DMS 273 treated with DMSO at 0.1 percent for 48 hours (cell line): Measurements from ENCODE around the gene TMEM272.
A peak's percentile ranks its signal among the peaks of the same experiment; 100 is the strongest.

Source experiments
- DNase-seq: peaks from one replicate; lab custom pipeline; 2025; lab: John Stamatoyannopoulos, UW

TMEM272 gene, protein sequence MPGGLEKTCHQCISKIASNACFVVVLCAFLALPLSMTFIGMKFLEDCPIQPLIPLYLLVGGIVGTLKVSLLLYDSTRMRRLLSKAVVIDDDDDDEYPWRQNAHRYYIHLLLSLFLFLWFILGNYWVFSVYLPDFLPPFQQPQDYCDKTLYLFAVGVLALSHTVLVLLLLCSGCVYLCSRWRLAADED

DNA sequence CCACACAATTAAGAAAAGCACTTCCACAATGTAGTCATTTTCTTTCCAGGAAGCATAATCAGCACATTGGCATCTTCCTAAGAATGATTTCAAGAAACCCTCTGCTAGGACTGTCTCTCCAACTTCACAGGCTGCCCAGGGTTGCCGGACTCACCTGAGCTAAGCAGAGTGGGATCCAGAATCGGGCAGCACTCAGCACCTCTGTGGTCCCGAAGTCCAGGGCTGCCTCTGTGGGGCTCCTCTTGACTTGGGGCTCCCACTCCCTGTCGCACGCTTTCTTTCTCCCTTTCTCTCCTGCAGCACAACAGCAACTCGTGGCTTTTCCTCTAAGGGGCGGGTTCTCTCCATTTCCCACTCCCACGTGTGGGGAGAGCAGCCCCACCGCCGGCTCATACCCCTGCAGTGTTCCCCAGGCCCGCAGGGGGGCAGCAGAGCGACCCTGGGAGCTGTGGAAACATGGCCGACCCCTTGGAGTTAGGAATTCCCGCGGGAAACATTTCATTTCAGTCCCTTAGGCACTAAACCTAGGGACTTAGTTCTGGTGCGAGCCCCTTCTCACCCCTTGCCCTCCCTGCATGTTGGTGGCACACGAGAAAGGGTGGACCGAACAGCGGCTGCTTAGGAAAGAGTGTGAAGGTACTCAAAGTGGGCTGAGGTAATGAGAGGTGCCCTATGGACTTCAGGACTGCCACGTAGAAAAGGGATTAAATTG is at the start of gene TMEM272:
TSS of gene TMEM272 (minus strand) at position 316 of the 712 bp plus-strand sequence. CDS start 6,647 bp downstream, outside the sequence.
- no peak for DNase-seq

DNA sequence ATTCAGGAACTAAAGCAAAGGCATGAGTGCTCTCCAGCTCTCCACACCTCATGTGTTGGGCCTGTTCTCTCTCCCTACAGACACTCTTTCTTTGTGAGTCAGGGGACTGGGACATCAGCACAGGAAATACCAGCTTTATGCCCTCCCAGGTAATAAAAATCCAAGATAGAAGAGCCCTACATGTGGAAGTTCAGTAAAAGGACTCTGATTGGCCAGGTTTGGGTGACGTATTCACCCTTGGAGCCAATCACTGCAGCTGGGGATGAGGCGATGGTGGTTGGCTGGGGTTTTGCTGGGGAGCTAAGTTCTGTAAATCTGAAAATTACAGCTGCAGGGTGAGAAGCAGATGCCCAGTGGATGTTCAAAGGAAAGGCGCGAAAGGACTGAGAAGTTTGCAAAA is 49.3 kb upstream of the TMEM272 start:
- DNase-seq = no peak

DNA sequence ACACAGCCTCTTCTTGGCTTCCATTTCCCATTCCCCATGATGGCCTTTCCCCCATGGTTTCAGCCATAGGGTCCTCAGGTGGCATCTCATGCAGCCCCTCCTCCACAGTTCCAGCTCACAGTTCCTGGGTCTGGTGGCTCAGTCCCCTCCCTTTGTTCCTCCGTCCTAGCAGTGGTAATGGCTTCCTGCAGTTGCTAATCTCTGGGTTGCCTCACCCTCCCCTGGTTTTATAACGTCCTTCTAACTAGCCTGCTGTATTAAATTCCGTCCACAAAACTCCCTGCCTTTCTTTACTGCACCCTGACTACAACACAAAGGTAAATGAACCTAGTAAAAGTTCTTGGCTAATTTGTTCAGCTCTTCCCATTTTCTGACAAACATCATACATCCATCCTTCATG is 47.7 kb upstream of the TMEM272 start:
- no peak for DNase-seq

DNA sequence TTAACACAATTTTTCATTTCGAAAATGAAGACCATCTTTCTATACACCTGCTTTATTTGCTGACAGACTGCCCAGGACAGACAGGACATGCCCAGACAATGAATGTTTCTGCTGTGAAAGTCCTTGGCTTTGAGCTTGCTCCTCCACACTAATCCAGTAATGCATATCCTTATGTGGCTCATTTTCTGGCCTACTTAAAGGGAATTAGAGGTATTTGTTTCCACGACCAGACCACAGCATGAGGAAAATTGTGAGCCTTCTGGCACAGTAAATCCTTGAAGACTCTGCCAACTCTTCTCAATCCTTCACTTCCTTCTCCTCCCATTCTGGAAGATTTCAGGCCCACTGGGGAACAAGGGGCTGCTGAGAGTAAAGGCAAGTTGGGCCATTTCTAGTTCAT is 42.5 kb upstream of the TMEM272 start:
- DNase-seq = no peak

DNA sequence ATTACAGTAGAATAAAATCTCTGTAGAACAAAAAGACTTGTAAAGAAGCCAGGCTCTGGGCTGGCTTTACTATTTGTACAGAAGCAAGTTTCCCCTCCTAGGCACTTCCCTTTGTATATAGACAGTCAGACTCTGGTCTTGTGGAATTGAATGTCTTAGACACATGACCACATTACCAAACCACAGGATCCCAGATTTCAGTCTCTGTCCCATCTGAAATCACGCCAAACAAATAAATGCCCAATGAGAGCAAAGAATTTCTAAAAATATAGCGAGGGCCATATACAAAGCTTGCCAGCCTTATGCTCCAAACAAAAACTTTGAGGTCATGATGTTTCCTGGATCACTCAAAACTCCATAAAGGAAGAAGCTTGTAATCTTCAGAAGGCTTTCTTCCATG is 40.7 kb upstream of the TMEM272 start:
- no peak for DNase-seq

DNA sequence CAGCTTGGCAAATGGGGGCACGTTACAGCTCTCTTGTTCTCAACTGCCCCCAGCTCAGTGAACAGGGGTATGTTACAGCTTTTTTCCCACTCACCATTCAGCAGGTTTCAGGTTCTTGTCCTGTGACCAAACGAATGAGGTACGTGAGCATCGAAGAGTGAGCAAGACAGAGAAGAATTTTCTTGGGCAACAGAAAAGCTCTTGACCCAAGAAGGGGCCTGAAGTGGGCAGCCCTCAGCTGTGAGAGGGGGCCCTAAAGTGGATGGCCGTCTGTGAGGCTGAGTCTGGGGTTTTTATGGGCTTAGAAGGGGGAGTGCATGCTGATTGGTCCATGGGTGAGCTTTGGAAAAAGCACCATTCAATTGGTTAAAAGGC is 38.2 kb upstream of the TMEM272 start:
- no peak for DNase-seq

DNA sequence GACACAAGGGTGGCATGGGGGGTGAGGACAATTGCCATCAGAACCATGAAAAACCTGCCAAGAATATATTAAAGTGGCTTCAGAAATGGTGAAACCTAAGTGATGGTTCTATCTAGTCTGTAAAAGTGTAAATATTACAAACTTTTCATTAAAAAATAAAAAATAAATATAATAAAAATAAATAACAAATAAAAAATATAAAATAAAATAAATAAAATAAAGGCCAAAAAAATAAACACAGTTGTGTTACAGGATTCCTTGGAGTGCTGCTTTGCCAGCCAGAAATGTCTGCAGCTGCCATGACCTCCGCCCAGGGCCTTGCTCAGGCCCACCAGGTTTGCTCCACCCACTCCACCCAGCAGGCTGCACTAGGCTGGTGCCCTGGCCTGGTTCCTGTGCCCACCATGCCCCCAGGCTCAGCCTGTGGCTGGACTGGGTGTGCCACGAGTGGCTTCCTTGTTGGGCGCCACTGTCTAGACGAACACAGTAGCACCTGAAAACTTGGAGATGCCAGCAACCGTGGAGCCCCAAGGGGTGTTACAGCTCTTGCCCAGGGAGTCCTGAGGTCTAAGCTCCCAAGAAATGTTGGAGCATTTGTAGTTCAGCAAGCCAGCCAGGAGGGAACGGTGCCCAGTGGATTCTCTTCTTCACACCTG is 37.7 kb upstream of the TMEM272 start:
- DNase-seq = no peak

DNA sequence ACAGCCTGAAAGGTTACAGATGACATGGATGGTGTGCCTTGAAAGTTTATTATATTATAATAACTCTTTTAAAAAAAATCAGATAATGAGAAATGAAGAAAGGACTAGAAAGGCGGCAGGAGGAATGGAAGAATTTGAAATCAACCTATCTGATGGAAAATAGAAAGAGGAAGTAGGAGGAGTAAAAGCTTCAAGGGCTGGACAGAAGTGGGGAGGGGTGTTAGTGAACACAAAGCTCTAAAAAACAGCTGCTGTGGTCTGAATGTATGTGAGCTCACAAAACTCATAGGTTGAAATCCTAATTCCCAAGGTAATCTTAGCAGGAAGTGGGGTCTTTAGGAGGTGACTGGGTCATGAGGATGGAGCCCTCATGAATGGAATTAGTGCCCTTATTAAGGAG is 36.3 kb upstream of the TMEM272 start:
- DNase-seq = no peak

DNA sequence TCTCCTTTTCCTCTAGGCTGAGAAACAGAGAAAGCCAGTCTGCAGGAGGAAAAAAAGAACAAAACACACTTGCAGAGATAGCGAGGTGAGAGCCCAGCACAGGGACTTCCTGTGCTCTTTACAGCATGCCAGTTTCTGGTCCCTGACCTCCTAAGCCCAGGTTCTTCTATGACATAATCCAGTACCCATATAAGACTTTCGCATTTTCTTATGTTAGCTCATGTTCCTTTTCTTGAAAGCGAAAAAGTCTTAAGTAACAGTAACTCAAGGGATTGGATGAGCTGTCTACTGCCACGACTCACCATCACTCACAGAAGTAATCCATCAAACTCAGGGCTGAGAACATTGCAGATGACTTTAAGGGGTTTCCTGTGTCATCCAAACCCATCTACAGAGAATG is 34.2 kb upstream of the TMEM272 start:
- no peak for DNase-seq

DNA sequence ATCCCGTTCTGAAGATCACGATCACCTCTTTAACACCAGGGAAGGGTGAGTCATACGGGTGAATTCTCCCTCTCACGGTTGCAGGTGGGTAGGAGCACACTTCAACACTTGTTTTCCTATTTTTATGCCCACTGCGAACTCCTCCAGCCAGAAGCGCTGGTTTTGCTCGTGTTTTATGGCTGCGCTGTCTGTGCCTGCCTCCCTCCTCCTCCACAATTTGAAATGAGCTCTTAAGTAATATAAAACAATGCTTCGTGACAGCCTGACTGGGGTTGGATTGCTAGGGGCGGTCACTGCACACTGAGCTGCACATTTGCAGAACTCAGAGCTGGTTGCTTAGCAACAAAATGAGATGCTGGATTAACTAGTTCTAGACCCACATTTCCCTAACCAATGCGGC is 29.7 kb upstream of the TMEM272 start:
- peak; percentile 2 for DNase-seq

DNA sequence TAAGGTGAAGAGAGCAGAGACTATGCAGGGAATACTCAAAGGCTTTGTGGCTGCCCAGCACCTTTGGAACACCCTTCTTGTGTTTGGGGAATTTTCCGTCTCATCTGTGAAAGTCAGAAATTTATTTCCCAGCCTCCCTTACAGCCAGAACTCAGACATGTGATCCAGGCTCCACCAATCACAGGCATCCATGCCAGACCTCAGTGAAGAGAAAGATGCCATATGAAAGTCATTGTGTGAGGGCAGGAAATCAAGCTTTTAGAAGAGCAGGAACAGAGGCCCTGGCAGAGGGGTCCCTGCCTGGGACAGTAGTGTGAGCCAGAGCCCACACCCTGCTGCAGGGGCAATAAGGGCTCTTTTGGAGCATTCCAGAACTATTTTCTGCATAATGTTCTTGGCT is 28.9 kb upstream of the TMEM272 start:
- no peak for DNase-seq

DNA sequence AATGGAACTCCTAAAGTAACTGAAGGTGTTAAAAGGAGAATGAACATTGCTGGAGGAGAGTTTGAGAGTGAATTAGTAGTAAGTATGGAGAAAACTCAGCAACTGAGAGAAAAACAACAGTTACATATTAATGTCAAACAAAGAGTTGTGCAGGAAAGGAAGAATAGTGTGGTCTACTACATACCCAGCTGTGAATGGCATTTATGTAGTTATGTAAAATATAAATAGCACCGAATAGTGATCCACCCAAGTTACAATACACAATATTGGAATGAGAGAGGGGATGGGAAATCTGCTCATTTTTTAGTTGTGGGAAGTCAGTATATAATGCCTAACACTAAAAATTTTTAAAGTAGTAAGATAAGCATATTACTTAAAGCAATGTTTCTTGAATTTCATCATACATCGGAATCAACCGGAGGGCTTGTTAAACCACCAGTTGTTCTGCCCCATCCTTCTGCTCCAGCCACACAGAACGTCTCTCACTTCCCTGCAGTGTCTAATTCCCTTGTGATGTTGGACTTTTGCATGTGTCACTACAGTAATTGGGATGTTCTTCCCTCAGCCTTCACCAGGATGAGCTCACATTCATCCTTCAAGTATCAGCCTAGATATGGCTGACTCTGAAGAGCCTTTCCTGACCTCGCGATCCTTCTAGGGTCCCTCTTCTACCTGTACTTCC is 28.3 kb upstream of the TMEM272 start:
- no peak for DNase-seq

DNA sequence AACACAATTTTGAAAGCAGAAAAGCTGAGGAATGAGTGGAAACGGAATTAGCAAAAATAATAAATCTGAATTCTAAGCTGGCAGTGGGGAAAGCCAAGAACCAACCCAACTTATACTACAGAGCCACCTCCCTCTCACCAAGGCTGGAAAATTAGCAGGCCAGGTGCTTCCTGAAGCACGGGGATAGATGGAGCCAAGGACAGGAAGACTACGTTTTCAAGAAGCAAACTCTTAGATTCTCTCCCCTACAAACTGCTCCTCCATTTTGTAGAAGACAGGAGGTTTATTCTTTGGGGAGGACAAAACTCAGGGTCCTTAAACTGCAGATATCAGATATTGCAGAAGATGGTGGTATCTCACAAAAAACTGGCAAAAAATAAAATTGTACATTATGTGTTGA is 25.6 kb upstream of the TMEM272 start:
- no peak for DNase-seq

DNA sequence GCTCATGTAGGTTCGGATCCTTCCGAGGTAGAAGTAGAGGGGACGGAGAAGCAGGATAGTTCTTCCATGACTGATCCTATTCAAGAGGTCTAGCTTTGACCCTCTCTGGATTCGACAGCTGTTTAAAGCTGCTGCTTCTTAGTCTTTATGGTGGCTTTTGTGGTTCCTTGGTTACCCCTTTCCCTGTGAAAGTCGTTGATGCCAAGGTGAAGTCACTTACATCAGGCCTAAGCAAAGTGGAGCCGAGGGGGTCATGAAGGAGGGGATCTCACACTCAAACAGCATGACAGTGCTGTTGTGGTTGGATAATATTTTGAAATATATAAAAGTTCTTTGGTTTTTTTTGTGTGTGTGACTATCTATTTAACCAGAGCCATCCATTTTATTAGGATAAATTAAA is 24.9 kb upstream of the TMEM272 start:
- DNase-seq = no peak

DNA sequence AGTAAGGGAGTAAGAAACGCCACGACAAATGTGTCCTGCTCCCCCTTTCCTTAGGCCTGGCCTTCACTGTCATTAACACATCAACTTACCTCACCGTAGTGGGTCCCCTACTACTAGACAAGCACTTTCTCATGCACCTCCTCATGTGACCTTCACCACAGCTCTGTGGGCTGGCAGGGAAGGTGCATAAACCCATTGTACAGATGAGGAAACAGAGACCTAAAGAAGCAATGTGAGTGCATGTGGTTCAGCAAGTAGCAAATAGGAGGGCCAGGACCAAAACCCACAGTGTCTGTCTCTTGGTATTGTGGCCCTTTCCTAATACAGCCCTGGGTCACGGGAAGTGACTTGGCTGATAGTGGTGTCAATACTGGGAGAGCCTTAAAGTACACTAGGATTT is 22.1 kb upstream of the TMEM272 start:
- no peak for DNase-seq

DNA sequence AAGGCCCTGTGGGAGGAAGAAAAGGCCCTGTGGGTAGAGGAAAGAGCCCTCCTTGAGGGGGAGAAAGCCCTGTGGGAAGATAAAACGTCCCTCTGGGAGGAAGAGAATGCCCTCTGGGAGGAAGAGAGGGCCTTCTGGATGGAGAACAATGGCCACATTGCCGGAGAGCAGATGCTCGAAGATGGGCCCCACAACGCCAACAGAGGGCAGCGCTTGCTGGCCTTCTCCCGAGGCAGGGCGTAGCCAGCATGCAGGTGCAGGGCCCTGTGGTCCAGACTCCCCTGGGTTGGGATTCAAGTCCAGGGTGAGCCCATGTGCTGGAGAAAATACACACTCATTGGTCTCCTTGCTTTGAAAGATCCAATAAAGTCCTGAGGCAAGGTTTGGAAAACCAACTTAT is 20.9 kb upstream of the TMEM272 start:
- no peak for DNase-seq

DNA sequence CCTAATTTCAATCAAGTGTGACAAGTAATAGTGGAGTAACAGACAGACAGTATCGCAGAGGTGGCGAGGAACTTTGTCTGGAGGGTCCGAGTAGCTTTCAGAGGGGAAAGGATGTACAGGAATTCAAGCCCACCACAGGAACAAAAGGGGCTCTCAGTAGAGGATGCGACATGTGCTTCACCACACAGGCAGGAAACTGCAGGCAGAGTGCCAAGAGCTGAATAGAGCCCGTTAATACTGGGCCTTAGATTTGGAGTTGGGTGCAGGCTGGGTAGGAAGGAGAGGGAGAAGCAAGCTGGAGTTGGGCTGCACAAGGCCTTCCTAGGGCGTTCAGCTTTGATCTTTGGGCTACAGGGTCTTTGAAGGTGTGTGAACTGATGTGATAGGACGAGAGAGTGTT is 18.0 kb upstream of the TMEM272 start:
- no peak for DNase-seq

DNA sequence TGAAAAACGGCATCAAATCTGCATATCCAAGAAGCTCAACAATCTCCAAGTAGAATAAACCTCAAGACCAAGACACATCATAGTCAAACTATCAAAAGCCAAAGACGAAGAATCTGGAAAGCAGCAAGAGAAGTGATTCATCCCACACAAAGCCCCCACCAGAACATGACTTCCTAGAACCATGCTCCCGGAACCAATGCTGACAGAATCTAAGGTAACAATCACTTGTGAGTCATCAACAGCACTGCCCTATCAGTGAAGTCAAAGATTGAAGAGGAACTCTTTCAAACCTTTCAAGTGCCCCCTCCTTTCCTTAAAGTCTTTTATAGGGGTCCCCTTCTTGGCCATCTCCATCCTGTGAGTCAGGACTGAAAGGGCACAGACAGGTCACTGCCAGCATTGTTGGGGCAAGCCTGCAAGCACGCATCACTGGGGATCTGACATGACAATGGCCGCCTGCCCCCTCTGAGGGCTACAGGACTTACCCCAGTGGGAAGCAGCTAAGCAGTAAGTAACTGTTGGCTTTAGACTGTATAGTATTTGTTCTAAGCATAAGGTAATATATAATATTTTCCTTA is 16.8 kb upstream of the TMEM272 start, which contains the start of gene CCDC70:
TSS of gene CCDC70 (plus strand) at position 247 of the 578 bp plus-strand sequence. CDS start 3,443 bp downstream, outside the sequence.
- no peak for DNase-seq

DNA sequence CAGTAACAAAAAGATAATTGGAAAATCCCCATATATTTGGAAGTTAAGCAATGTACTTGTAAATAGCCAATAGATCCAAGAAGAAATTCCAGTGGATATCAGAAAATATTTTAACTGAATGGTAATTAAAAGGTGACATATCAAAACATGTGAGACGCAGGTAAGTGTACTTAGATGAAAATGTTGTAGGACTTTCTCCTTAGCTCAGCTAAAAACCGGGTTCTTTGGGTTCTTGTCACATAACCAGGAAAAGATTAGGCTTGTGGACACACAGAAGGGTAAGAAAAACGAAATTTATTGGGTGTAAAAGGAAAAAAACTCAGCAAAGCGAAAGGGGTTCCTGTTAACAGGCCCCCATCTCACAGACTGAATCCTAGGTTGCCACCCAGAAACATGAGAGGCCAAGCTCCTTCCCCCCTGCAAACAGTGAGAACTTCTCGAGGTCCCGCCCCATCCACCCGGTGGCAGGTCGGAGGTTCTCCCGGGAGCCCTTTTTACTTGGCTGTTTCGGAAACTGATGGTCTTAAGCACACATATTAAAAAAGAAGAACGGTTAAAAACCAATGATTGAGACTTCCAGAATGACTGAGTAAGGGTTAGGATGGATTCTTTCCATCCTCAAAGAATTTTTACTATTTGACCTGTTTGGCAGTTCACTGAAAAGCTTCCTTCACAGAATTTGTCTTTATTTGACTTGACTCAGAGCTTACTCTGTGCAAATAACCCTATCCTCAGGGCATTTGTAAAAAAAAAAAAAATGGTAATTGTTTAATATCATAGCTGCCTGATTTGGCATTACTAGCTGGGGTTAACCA is 13.7 kb upstream of the TMEM272 start:
- DNase-seq = no peak

DNA sequence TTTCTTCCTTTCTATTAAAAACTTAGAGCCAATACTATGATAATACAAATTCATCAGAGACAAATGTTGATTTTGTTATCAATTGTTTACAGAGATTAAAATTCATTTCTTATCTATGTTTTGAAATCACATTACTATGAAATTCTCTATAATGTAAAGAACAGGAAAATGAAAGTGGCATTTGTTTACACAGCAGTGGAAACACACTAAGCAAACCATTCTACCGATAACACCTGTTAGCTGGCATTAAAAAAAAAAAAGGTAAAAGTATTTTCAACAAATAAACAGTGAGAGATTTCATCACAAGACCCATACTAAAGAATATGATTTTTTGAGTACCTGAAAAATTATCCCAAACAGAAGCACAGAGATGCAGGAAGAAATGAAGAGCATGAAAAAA is 12.0 kb upstream of the TMEM272 start:
- DNase-seq = no peak

DNA sequence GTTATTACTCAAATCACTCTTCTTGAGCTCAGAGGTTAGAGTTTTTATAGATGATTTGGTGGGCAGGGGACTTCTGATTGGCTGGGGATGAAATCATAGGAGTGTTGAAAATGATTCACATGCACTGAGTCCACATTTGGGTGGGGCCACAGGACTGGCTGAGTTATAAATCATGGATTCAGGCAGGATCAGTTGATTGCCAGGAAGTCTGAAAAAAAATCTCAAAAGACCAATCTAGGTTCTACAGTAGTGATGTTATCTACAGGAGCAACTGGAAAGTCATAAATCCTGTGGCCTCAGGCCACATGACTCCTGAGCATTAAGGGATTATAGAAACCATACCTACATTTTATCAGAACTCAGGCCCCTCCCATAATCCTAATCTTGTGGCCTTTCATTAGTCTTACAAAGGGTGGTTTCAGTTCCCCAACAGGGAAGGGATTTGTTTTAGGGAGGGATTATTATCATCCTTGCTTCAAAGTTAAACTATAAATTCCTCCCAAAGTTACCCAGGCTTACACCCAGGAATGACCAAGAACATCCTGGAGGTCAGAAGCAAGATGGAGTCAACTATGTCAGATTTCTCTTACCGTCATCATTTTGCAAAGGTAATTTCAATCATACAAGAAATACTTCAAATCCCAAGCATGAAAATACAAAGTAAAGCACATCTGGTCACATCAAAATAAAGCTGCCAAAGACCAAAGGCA is 11.2 kb upstream of the TMEM272 start:
- no peak for DNase-seq
